Erythroblast (primary cell): ENCODE data around the gene TVP23A.

ENCODE experiments used
- GATA1 ChIP-seq: IDR thresholded peaks from 2 replicates; pipeline ENCODE4 v1.6.1; 2011; ENCODE audit warnings: low read depth, mild to moderate bottlenecking, control low read depth, low read length, moderate library complexity
- POLR2A ChIP-seq: IDR thresholded peaks from 2 replicates; pipeline ENCODE4 v1.6.1; 2011; ENCODE audit warnings: mild to moderate bottlenecking, low read length

DNA sequence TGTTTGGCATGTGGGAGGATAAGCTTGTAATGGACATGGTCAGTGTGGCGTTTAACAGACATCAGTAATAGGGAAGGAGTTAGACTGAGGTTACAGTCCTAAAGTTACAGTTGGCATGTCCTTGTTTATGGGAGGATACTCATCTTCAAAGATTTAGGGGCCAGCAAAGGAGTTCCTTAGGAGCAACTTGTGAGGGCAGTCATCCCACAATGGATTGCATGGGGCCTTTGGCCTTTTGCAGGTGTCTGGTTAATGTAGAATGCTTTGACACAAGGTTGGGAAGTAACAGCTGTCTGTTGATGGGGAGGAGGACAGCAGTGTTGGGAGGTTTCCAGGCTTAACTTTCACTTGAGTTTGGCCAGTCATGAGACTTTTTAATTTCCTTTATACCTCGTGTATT lies 72.8 kb downstream of the TVP23A start:
- no peak for TF ChIP-seq POLR2A
- TF ChIP-seq GATA1 = no peak
